ENCODE measurements around the gene ATP10A.
"Not testable (repeated sequence)": the region's sequence is repeated elsewhere in the genome, so short reads cannot be mapped to it uniquely, and the experiment has no call there.

The ATP10A gene

GRCh38 chr15:25771338-25771706, 91.8 kb downstream of the ATP10A start:
- no peak for DNase-seq

GRCh38 chr15:25770618-25771337, 92.3 kb downstream of the ATP10A start:
- no peak for DNase-seq

- DNase-seq: no peak
These were observed 93.1 kb downstream of the ATP10A start for GRCh38 chr15:25770031-25770430.

DNA sequence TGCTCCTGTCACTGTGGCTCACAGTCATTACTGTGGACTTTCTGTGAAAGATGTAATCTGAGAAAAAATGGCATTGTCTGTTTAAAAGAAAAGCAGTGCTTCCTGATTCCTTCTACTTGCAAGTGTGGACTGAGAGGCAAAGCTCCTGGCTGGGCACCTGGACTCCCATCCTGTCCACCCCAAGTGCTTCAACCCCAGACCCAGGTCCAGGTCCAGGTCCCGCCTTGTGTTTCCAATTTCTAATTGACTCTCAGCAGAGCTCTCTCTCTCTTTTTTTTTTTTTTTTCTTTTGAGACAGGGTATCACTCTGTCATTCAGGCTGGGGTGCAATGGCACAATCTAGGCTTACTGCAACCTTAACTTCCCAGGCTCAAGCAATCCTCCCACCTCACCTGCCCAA, 94.9 kb downstream of the ATP10A start:
- no peak for DNase-seq

GRCh38 chr15:25767356-25768151, 95.6 kb downstream of the ATP10A start:
- no peak for DNase-seq

GRCh38 chr15:25766417-25766816, 96.7 kb downstream of the ATP10A start:
- no peak for DNase-seq

- DNase-seq: no peak
These were observed 98.0 kb downstream of the ATP10A start for GRCh38 chr15:25764980-25765735.

DNA sequence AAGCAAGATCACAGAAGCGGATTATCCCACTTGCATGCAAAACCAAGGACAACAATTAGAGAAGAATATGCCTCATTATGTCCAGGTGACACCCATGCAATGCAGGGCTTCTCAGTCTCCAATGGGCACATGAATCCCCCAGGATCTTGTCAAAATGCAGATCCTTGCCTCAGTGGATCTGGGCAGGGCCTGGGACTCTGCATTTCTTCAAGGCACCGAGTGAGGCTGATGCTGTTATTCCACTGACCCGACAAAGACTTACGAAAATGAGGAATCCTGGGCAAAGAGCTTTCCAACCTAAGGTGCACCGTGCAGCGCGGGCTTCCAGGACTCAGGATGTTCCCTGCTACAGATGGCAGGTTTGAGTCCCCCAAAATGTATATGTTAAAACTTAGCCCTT, 99.2 kb downstream of the ATP10A start:
- no peak for DNase-seq

DNA sequence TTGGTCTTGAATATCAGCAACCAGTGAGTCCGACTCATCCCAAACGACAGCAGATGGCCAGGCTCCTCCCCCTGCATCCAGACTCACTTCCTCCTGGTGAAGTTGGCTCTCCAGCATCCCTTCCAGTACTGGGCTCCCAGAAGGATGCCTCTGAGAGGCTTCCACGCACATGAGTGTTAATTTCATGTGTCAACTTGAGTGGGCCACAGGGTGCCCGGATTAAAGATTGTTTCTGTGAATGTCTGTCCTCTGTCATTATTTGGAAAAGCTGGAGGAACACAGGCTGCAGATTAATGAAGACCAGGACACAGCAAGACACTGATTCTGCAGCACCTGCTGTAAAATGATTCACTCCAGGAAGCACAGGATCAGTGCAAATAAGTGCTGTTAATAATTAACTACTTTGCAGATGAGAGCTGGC, 99.8 kb downstream of the ATP10A start:
- DNase-seq: no peak

DNA sequence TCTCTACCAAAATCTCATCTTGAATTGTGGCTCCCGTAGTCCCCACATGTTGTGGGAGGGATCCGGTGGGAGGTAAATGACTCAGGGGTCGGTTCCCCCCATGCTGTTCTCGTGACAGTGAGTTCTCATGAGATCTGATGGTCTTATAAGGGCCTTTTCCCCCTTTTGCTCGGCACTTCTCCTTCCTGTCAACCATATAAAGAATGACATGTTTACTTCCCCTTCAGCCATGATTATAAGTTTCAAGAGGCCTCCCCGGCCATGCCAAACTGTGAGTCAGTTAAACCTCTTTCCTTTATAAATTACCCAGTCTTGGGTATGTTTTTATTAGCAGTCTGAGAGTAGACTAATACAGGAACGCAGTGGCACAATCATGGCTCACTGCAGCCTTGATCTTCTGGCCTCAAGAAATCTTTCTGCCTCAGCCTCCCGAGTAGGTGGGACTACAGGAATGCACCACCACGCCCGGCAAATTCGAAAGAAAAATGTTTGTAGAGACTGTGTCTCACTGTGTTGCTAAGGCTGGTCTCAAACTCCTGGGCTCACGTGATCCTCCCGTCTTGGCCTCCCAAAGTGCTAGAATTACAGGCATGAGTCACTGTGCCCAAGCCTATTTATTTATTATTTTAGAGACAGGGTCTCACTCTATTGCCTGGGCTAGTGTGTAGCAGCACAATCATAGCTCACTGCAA, 101.0 kb downstream of the ATP10A start:
- no peak for DNase-seq

DNA sequence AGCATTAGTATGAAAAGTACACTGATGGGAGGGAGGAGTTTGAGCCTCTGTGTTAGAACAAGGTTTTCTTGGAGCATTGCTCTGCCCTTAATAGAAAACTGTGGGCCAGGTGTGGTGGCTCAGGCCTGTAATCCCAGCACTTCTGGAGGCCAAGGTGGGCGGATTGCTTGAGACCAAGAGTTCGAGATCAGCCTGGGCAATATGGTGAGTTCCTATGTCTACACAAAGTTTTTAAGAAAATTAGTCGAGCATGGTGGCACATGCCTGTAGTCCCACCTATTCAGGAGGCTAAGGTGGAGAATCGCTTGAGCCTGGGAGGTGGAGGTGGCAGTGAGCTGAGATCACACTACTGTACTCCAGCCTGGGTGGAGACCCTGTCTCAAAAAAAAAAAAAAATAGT, 103.7 kb downstream of the ATP10A start:
- DNase-seq: no peak

DNA sequence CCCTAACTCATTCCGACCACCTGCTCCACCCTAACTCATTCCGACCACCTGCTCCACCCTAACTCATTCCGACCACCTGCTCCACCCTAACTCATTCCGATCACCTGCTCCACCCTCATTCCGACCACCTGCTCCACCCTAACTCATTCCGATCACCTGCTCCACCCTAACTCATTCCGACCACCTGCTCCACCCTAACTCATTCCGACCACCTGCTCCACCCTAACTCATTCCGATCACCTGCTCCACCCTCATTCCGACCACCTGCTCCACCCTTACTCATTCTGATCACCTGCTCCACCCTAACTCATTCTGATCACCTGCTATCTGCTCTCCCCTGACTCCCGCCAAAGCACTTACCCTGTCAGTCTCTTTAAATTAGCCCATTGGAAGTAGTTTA, 104.5 kb downstream of the ATP10A start:
- DNase-seq: not testable (repeated sequence)

GRCh38 chr15:25743548-25744275, 119.4 kb downstream of the ATP10A start:
- no peak for DNase-seq

DNA sequence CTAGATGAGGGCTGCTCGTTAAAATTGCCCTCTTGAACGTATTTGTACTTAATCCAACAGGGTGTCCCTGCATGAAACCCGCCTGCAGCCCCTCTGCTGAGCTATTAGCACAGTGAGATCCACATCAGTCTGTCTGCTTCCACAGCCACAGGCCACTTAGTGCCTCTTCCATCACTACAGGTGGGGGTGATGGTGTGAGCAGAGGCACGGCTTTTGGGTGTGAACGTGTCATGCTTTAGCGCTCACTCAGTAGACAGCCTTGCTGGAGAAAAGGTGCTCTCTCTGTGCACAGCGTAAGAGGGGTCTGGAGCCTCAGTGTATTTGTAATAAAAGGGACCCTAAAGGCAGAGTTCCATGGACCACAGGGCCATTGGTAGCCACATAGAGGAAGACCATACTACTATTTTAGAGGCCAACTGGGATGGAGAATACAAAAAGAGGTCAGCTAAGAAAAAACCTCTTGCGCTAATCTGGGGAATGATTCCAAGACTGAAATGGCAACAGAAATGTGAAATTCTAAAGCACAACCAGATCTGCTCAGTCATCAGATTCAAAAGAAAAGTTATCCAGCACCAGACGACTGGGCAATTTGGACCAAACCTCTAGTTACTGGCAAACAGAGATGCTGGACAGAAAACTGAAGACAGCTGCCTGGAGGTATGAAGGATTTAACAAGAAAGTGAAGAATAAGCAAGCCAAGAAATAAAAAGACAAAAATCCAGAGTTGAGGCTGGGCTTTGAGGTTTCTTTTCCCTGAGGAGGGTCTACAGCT, 120.2 kb downstream of the ATP10A start:
- no peak for DNase-seq

- no peak for DNase-seq
These were observed 120.9 kb downstream of the ATP10A start for GRCh38 chr15:25742041-25742730.

GRCh38 chr15:25741256-25741580, 121.9 kb downstream of the ATP10A start:
- DNase-seq: no peak

DNA sequence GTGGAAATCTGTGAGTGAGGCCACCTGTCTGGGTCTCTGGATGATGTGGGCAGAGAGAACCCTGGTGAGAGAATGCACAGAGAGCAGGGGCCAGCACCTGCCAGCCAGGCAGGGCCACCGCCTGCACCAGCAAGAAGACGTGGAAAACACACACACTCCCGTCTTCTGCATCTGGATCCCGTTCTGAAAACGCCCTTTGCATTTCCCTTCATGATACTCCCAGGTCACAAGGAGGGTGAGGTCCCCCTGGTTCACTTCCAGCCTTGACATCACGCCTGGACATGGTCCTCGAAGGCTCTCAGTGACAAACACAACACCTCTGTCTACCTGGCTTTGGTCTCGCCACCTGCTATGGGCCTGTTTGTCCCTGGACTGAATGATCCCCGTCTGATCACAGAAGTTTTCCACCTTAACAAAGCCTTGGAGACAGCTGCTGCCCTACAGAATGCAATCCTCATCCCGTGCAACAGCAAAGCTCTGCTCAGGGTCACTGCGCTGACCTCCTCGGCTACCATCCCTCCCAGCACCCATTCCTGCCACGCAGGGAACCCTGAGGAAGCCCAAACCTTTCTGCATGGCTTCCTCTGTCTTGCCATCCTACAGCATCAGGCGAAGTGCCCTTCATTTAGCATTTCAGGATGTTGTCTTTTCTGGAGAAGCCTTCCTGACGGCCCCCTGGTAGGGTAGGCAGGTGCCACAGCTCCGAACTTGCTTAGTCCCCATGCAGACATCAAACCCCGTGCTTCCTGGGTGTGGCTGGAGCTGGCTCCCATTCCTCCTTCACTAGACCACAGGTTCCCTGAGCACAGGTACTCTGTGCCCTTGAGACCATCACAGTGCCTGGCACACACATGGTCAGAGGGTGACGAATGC, 122.5 kb downstream of the ATP10A start:
- no peak for DNase-seq

GRCh38 chr15:25739687-25740121, 123.4 kb downstream of the ATP10A start:
- no peak for DNase-seq

GRCh38 chr15:25738171-25738965, 124.8 kb downstream of the ATP10A start:
- no peak for DNase-seq
